Neutrophil (primary cell): ENCODE measurements around the gene ASIC5.

Experiments
- H3K27ac ChIP-seq: fragments of 200-600 bp; sonication (generic); 2 replicates; pipeline ENCODE4 v1.5.1; 2016; ENCODE audit warnings: mild to moderate bottlenecking, moderate library complexity
- H3K27me3 ChIP-seq: fragments of 200-600 bp; sonication (generic); 2 replicates; pipeline ENCODE4 v1.6.0; 2016; ENCODE audit warnings: mild to moderate bottlenecking
- H3K36me3 ChIP-seq: fragments of 200-600 bp; sonication (generic); 2 replicates; pipeline ENCODE4 v1.5.1; 2017
- H3K4me1 ChIP-seq, 2 experiments: fragments of 200-600 bp in 1 of 2; sonication (generic) in 1 of 2; 1 replicate in 1 of 2; 2 replicates in 1 of 2; pipeline versions ENCODE4 v1.5.1 to v1.6.1; 2013 to 2016; ENCODE audit warnings: low read depth in 1 of 2, low read length in 1 of 2, mild to moderate bottlenecking in 1 of 2, moderate library complexity in 1 of 2; ENCODE audit not compliant: control insufficient read depth in 1 of 2, insufficient read depth in 1 of 2
- H3K4me3 ChIP-seq, 2 experiments: fragments of 200-600 bp in 1 of 2; sonication (generic) in 1 of 2; 1 replicate in 1 of 2; 2 replicates in 1 of 2; pipeline ENCODE4 v1.5.1; 2013 to 2016; ENCODE audit warnings: low read depth in 1 of 2, low read length in 1 of 2, mild to moderate bottlenecking in 1 of 2, moderate library complexity in 1 of 2
- H3K9me3 ChIP-seq: fragments of 200-600 bp; sonication (generic); 2 replicates; pipeline ENCODE4 v1.5.1; 2016
- CTCF ChIP-seq: fragments of 200-600 bp; sonication (generic); IDR thresholded peaks from 2 replicates; pipeline ENCODE4 v1.5.1; 2016; ENCODE audit warnings: antibody characterized with exemption

Gene ASIC5

GRCh38 chr4:155837203-155837796 lies 28.8 kb downstream of the ASIC5 start:
- H3K36me3 ChIP-seq = no peaks in the 10 kb centered on the region
- no peaks in the 10 kb centered on the region for H3K27me3 ChIP-seq
- H3K9me3 ChIP-seq = no peaks in the 10 kb centered on the region
- TF ChIP-seq CTCF = no peak
- no peak overlapping the region for H3K27ac ChIP-seq
- no peak overlapping the region for H3K4me3 ChIP-seq
- no peaks in the 10 kb centered on the region for H3K4me1 ChIP-seq

- no peaks in the 10 kb centered on the region for H3K9me3 ChIP-seq
- no peak for TF ChIP-seq CTCF
- H3K27ac ChIP-seq = no peak overlapping the region
- H3K27me3 ChIP-seq = no peaks in the 10 kb centered on the region
- no peak overlapping the region for H3K4me3 ChIP-seq
- no peaks in the 10 kb centered on the region for H3K36me3 ChIP-seq
- no peaks in the 10 kb centered on the region for H3K4me1 ChIP-seq
Observed at GRCh38 chr4:155832664-155833063, 33.4 kb downstream of the ASIC5 start.

- Histone ChIP-seq H3K27ac (no peak overlapping the region), H3K27me3 (no peaks in the 10 kb centered on the region), H3K36me3 (no peaks in the 10 kb centered on the region), H3K9me3 (no peaks in the 10 kb centered on the region), H3K4me1 (no peaks in the 10 kb centered on the region), H3K4me3 (no peak overlapping the region)
- no peak for TF ChIP-seq CTCF
Observed at GRCh38 chr4:155828628-155829027, 37.4 kb downstream of the ASIC5 start.

- no peak for TF ChIP-seq CTCF
- Histone ChIP-seq H3K4me1 (no peaks in the 10 kb centered on the region), H3K4me3 (no peak overlapping the region), H3K36me3 (no peaks in the 10 kb centered on the region), H3K9me3 (no peaks in the 10 kb centered on the region), H3K27me3 (no peaks in the 10 kb centered on the region), H3K27ac (no peak overlapping the region)
Observed at GRCh38 chr4:155822572-155822971, 43.5 kb downstream of the ASIC5 start.

GRCh38 chr4:155820887-155821518 lies 45.1 kb downstream of the ASIC5 start:
- Histone ChIP-seq H3K4me3 (no peak overlapping the region), H3K9me3 (no peaks in the 10 kb centered on the region), H3K36me3 (no peaks in the 10 kb centered on the region), H3K27ac (no peak overlapping the region), H3K27me3 (no peaks in the 10 kb centered on the region), H3K4me1 (no peaks in the 10 kb centered on the region)
- no peak for TF ChIP-seq CTCF
